GM19463 (cell line): ENCODE results near the gene TPP2.

Experiments
- ATAC-seq: cut with Tn5 transposase; IDR thresholded peaks from one replicate; pipeline ENCODE4 v1.9.1; 2021; ENCODE audit warnings: mild to moderate bottlenecking, moderate library complexity; ENCODE audit not compliant: unreplicated experiment

Gene TPP2

GRCh38 chr13:102690883-102691282 is 94.1 kb downstream of the TPP2 start:
- ATAC-seq: no peak

DNA sequence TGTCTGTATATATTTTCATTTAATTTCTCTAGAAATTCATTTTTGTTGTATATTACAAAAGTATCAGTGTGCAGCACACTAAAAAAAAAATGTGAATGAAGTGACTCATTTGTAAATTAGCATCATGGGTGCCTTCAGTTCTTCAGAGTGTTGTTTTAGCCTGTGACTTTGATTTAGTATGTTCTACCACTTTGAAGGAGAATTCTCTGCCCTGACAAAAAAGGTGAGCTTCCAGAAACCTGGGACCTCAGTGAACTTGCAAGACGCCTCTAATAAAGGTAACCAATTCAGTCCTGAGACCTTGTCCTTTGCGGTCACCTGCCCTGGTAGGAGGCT is 95.7 kb downstream of the TPP2 start:
- ATAC-seq: no peak

- ATAC-seq: no peak
These were observed 96.5 kb downstream of the TPP2 start for GRCh38 chr13:102693250-102693649.

GRCh38 chr13:102693776-102694175 is 97.0 kb downstream of the TPP2 start:
- ATAC-seq: no peak

- ATAC-seq: no peak
These were observed 98.2 kb downstream of the TPP2 start, which contains the start of gene METTL21C for GRCh38 chr13:102694937-102695336. TSS of gene METTL21C (minus strand) at chr13:102695044. CDS start at chr13:102694498, 546 bp downstream.

- ATAC-seq: no peak
These were observed 99.7 kb downstream of the TPP2 start for GRCh38 chr13:102696465-102696864.

DNA sequence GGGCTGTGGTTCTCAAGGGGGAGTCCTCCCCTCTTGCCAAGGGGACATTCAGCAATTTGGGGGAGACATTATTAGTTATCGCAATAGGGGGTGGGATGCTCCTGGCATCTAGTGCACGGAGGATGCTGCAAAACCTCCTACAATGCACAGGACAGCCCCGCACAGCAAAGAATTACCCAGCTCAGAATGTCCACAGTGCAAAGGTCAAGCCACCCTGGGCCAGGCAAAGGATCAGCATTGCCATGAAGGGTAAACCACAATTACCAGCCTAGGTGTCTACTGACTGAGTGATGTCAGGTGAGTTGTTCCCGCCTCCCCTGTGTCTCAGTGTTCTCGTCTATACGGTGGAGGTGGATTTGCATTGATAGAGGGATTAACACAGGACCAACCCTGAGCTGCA is 100.5 kb downstream of the TPP2 start:
- ATAC-seq: no peak

GRCh38 chr13:102697929-102698648 is 101.3 kb downstream of the TPP2 start:
- no peak for ATAC-seq

DNA sequence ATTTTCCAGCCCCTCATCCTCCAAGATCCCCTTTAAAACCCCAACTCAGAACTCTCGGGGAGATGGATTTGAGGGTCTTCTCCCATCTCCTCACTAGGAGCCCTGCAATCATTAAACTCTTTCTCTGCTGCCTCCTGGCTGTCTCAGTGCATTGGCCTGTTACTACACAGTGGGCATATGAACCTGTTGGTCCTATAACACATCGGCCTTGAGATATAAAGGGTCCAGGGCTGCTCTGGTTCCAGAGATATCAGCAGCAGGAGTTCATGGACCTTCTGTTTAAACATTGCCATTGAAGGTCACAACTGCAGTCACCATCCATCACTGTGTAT is 101.8 kb downstream of the TPP2 start:
- no peak for ATAC-seq

DNA sequence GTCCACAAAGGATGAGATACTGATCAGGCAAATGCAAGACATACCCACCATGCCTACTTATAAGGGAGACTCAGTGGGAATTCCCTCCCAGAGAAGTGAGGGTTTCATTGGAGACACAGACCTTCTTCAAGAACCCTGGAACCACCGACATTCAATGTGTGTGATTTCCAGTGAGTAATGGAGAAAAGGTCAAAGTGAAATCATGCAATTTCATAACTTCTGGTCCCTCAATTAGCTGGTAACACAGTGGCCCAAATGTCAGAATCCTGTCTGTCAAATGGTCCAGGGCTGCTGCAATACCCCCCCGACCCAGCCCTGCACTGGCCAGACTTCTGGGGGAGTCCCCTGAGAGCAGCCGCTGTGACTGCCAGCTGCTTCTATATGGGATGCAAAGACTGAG is 102.7 kb downstream of the TPP2 start:
- no peak for ATAC-seq

- ATAC-seq: no peak
These were observed 103.6 kb downstream of the TPP2 start for GRCh38 chr13:102700088-102701031.

- no peak for ATAC-seq
These were observed 104.5 kb downstream of the TPP2 start for GRCh38 chr13:102701331-102701730.

DNA sequence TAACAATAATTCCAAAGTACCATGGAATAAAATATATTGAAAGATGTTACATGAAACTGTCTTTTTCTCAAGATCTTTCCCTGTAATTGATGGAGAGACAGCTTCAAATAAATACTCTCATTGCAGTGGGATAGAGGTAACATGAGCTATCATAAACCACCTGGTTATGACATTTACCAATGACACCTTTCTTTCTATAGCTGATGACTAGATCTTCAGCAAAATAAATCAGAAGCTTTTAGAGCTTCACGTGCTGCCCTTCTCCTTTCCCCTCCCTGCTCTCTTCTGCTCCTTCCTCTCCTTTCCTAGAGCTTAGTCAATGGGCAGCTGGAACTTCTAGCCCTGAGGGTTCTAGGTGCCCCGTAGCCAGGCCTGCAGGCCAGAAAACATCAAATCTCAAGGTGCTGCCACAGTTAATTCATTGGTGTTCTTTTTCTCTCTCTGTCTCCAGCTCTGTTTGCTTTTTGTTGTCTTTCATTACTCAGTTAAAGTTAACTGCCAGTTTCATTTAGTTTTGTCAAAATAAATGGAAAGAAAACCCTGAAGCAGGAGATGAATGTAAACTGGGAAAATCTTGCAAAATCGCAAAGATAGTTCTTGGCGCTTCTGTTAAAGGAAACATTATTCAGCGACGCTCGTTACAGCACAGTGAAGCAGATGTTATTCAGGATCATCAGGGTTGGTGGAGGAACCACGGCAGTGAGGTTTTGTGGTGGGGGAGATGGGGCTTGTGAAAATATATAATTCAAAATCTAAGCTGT is 106.4 kb downstream of the TPP2 start:
- no peak for ATAC-seq

DNA sequence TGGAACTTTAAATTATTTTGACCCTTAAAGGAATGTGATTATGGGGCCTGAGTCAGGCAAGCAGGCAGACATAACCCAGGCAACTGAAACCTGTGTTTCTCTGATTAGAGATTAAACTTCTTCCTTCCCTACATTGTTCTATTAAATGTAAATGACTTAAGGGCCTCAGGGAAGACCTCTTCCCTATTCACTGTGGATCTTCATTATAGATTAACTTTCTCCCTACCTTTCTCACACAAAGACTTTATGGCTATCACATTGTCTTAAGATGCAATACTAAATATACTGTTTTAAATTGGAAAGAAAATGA is 106.9 kb downstream of the TPP2 start:
- ATAC-seq: no peak

GRCh38 chr13:102704238-102705058 is 107.7 kb downstream of the TPP2 start:
- ATAC-seq: no peak

DNA sequence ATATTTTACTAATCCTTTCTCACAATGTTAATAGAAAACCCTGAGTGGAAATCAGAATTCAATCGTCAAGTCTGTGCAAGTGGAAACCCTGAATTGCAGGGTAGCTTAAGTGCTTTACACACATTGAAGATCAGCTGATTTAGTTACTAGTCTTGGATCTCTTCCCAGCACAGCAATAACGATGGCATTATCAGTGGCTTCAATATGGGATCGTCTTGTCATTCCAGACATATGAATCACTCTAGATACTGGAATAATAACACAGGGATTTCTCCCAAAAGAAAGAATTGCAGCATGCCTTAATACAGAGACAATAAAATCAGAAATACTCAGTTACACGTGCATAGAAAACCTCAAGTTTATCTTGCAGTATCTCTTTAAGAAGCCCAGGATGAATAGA is 110.7 kb downstream of the TPP2 start:
- ATAC-seq: no peak

GRCh38 chr13:102708211-102708610 is 111.4 kb downstream of the TPP2 start:
- ATAC-seq: no peak

DNA sequence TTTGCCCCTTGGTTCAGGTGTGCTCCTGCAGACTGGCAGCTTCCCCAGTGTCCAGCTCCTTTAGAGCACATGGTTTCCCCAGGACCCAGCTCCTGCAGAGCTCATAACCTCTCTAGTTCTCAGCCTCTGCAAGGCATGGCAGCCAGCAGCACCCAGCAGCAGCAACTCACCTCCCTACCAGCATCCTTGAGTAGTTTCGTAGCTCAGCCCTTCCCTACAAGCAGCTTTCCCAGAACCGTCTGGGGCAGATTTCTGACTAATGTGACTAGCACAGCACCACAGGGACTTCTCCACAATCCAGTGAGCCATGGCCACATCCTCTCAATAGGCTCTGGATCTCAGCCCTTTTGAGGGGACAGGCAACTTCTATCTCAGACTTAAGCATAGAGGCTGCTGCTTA is 112.2 kb downstream of the TPP2 start:
- no peak for ATAC-seq

GRCh38 chr13:102709536-102709935 is 112.8 kb downstream of the TPP2 start:
- ATAC-seq: no peak

- no peak for ATAC-seq
These were observed 113.5 kb downstream of the TPP2 start for GRCh38 chr13:102710261-102710679.

GRCh38 chr13:102715447-102715846 is 118.7 kb downstream of the TPP2 start:
- no peak for ATAC-seq
